ENCODE measurements around the gene EIF5B.

EIF5B gene

GRCh38 chr2:99410276-99410675, 73.1 kb downstream of the EIF5B start:
- no peak for DNase-seq

DNA sequence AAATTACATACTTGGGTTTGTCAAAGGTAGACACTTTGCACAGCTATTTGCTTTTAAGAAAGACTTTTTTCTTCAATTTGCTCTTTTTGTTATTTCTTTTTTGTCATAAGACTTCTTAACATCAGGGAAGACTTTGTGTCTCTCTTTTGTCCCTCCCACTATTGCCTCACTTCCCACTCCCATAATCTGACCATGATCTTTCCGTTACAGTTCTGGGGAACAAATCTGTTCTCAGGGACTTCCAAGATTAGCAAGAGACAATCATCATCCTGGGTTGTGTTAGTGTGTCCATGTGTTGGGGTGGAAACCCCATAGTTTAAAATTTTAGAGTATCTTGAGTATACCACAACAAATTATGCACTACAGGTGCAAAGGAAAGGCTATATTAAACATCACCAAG, 77.4 kb downstream of the EIF5B start:
- no peak for DNase-seq

- no peak for DNase-seq
These were observed 80.2 kb downstream of the EIF5B start for GRCh38 chr2:99417396-99417795.

GRCh38 chr2:99420031-99420430, 82.8 kb downstream of the EIF5B start:
- DNase-seq = no peak

GRCh38 chr2:99420751-99421299, 83.6 kb downstream of the EIF5B start:
- DNase-seq = no peak

GRCh38 chr2:99421469-99421868, 84.3 kb downstream of the EIF5B start:
- no peak for DNase-seq

- no peak for DNase-seq
These were observed 85.4 kb downstream of the EIF5B start for GRCh38 chr2:99422599-99422998.

- no peak for DNase-seq
These were observed 87.2 kb downstream of the EIF5B start for GRCh38 chr2:99424371-99424770.

DNA sequence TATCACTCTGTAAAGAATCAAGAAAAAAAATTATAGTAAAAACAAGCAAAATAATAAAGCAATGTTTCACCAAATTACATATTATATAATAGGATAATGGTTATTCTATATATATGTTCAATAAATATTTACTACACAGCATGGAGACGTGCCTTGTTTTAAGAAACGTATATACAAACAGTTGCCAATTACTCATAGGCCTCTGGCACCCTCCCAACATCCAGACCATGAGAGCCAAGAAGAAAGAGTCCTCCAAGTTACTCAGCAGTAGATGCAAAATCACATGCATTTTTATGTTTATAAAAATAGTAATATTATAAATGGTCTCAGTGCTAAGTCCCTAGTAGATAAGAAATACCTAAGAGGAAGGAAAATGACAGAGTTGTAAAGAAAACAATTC, 87.8 kb downstream of the EIF5B start:
- DNase-seq = no peak

DNA sequence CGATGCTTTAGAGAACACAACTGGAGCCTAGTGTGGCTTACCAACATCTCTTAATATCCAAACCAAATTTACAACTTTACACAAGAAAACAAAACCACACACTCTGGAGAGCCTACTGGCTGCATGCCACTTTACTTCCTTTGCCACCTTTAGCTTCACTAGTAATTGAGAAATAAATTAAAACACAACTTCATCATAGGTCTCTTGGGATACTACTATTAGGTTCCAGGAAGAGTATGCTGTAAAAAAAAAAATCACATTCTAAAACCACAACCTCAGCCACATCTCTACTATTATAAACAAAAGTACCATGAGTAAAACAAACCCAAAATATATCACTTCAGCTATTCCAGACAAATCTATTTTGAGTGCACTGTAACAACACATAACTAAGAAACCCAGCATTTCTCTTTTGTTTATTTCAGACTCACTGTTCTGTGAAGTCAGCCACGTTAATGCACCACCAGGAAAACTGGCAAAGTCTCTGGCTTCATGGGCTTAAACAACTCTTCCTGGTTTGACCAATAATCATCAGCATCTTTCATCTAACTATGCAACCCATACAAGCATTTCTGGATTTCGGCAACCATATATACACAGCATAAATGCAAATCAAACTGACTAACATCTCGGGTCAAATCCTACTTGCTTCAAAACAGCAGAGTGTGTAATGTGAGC, 93.6 kb downstream of the EIF5B start:
- no peak for DNase-seq

DNA sequence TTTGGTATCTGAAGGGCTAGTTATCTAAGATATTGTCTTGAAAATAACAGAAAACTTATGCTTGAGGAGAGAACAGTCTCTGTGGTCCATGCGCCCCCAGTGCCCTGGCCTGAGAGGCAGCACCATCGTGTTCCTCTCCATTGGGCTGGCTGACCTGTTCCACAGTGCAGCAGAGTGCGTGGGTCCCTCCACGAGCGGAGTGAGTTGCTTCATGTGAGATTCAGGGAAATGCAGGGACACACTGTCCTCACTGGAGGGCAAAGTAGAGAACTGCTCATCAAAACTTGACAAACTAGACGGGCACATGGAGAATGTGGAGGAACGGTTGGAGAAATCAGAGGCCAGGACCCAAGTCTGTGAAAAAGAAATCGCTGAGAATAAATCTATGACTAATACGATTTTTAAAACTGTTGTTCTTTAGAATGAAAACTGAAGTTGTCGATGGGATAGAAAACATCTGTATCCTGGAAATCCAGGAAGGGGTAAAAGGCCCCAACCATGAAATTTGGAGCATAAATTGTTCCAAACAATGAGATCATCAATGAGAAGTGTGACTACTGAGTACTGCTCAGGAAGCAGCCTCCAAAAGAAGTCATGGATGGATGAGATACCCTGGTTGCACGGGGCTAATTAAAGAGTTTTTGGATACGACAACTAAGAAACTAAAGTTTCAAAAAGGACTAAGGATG, 94.5 kb downstream of the EIF5B start:
- no peak for DNase-seq

GRCh38 chr2:99433340-99433739, 96.2 kb downstream of the EIF5B start:
- DNase-seq = no peak

DNA sequence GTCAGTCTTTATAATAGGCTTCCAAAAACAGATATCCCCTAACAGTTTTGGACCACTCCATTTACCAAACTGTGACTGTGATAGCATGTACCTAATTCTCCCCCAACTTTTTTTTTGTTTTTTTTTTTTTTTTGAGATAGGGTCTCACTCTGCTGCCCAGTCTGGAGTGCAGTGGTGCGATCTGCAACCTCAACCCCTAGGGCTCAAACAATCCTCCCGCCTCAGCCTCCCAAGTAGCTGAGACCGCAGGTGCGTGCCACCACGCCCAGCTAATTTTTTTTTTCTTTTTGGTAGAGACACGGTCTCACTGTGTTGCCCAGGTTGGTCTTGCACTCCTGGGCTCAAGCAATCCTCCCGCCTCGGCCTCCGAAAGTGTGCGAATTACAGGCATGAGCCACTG, 99.7 kb downstream of the EIF5B start:
- no peak for DNase-seq

DNA sequence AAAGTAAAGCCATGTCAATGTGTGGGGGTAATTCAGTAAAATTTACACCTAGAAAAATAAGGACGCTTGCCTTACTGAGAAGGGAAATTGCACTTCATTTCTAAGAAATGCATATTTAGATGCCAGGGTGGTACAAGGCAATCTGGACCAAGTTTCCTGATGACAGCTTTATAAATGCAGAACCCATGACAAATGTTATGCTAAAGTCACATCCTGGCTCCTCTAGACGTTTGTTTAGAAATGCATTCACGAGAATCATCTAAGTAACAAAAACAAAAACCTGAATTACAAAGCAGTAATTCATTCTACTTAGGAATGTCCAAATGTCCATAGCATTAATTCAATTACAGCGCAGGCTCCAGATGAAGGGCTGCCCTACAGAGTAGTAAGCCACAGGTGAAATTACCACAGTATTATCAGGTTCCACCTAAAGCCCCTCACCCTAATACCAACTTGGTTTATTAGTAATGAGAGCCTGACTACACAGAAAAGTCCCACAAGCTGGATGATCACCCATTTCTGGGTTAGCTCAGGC, 102.8 kb downstream of the EIF5B start:
- DNase-seq = no peak

GRCh38 chr2:99442837-99443236, 105.6 kb downstream of the EIF5B start:
- DNase-seq = no peak

GRCh38 chr2:99444222-99444621, 107.0 kb downstream of the EIF5B start:
- no peak for DNase-seq

DNA sequence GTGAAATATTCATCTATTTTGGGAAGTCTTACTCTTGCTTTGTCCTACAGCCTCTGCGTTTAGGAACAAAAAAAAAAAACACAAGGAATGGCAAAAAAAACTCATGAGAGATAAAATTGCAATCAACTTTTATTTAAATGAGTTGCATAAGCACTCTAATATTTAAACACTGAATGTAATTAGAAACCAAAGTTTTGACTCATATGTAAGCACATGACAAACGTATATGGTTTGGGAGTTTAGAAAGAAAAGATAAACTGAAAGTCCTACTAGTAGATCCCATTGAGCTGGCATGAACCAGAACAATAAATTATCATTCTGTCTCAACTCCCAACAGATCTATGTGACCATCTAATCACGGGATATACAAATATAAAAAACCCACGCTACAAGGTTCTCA, 107.9 kb downstream of the EIF5B start:
- no peak for DNase-seq

GRCh38 chr2:99448556-99448955, 111.4 kb downstream of the EIF5B start:
- no peak for DNase-seq

GRCh38 chr2:99450199-99450598, 113.0 kb downstream of the EIF5B start:
- DNase-seq = no peak
